GM12801 (cell line): ENCODE data around the gene SH3BP5L.

Experiments used
- TF ChIP-seq, protein P1 (sequence below): IDR thresholded peaks from one replicate; pipeline ENCODE4 v1.5.1; 2011; ENCODE audit warnings: control low read depth; ENCODE audit not compliant: insufficient read length; ENCODE audit errors: extremely low read depth

Gene SH3BP5L

DNA sequence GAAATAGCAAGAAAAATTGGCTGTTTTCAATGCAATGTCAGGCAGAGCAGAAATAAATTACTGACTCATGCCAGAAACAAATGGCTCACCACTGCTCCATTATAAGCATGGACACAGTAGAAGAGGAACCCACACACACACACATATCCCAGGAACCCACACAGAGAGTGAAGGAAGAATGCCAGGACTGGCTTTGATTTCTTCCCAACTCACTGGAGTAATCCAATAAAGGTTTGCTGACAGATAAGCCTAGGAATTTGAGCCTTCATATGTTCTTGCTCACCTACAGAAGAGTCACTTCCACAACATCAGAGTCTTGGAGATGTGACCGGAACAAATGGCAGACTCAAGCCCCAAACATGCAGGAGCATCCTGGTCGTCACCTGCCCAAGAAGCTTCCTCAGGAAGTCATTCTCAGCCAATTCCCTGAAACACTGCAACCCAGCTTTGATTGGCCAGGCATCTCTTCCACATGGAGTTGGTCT is 2.2 kb downstream of the SH3BP5L start:
- TF ChIP-seq, protein P1, sequence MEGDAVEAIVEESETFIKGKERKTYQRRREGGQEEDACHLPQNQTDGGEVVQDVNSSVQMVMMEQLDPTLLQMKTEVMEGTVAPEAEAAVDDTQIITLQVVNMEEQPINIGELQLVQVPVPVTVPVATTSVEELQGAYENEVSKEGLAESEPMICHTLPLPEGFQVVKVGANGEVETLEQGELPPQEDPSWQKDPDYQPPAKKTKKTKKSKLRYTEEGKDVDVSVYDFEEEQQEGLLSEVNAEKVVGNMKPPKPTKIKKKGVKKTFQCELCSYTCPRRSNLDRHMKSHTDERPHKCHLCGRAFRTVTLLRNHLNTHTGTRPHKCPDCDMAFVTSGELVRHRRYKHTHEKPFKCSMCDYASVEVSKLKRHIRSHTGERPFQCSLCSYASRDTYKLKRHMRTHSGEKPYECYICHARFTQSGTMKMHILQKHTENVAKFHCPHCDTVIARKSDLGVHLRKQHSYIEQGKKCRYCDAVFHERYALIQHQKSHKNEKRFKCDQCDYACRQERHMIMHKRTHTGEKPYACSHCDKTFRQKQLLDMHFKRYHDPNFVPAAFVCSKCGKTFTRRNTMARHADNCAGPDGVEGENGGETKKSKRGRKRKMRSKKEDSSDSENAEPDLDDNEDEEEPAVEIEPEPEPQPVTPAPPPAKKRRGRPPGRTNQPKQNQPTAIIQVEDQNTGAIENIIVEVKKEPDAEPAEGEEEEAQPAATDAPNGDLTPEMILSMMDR: no peak

DNA sequence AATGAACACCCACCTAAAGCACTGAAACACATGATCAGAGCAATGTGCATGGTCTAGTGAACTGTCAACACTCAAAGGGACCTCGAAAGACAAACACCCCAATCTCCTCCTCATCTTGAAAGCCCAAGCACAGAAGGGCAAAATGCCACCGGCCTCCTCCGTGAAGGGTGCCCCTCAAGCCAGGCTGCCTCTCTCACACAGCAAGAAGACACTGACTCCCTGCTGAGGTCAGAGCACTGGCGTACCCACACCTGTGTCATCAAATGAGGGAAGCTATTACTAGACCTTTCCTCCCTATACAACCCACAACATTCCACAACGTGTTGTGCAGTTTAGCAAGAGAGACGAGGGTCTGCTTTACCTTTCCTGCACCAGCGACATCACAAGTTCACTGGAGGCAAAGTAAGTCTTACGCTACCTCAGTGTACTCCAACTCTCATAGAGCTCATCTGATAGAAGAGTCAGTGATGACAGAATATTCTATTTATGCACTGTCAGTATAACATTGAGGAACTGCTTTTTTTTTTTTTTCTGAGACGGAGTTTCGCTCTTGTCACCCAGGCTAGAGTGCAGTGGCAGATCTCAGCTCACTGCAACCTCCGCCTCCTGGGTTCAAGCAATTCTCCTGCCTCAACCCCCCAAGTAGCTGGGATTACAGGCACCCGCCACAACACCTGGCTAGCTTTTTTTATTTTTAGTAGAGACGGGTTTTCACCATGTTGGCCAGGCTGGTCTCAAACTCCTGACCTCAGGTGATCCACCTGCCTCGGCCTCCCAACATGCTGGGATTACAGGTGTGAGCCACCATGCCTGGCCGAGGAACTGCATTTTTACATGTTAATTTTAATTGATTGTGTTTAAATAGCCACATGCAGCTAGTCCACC is 3.3 kb downstream of the SH3BP5L start:
- TF ChIP-seq, protein P1: no peak

DNA sequence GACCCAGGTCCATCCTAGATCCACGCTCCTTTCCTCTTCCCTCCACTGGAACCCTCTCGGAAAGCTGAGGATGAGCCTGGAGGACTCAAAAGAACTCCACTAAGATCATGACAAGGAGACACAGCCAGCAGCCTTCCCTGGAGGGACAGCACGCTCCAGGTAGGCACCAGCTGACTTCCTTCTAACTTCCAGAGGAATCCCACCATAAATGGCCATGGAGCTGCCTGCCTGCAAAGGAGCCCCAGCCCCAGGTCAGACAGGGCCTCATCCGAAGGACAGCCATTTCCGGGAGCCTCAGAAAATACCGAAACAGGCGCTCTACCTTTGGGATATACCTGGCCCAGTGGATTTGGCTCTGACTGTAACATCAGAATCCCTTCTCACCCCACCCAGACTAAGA is 4.1 kb downstream of the SH3BP5L start:
- TF ChIP-seq, protein P1: no peak

DNA sequence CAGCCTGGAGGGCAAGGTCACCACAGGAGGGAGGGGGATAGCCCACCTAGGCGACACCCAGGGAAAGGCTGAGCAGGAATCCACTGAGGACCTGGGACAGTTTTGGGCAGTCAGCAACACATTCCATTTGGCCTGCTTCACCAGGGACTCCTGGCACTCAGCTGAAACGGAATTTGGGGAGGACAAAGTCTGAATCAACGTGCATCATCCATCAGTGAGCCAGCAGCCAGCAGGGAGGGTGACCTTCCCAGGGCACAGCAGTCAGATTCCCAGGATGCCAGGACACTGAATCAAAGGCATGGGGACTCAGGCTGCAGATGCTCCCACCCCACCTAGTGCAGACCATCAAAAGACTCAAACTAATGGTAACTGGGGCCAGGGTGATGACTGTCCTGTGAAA is 4.6 kb downstream of the SH3BP5L start:
- TF ChIP-seq, protein P1: no peak

DNA sequence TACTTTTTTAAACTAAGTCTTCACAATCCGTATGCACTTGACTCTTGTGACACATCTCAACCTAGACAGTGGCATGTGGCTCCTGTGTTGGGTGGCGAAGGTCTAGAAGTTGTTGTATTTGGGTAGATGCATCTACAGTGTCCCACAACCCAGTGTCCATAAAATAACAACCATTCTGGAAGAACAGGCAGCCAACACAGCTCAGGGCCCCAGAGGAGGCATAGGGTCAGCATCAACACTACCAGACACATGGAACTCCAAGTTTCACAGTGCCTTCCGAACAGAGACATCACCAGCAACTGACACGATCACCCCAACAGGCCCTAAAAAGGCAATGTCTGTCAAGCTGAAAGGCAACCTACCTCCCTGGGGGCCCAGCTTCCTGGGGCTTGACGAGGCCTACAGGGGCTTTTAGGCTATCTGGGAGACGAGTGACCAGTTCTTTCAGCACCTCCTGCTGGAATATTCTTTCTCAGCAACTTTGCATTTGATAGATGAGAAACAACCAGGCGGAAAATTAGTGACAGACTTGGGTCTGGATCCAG is 5.6 kb downstream of the SH3BP5L start:
- TF ChIP-seq, protein P1: no peak

DNA sequence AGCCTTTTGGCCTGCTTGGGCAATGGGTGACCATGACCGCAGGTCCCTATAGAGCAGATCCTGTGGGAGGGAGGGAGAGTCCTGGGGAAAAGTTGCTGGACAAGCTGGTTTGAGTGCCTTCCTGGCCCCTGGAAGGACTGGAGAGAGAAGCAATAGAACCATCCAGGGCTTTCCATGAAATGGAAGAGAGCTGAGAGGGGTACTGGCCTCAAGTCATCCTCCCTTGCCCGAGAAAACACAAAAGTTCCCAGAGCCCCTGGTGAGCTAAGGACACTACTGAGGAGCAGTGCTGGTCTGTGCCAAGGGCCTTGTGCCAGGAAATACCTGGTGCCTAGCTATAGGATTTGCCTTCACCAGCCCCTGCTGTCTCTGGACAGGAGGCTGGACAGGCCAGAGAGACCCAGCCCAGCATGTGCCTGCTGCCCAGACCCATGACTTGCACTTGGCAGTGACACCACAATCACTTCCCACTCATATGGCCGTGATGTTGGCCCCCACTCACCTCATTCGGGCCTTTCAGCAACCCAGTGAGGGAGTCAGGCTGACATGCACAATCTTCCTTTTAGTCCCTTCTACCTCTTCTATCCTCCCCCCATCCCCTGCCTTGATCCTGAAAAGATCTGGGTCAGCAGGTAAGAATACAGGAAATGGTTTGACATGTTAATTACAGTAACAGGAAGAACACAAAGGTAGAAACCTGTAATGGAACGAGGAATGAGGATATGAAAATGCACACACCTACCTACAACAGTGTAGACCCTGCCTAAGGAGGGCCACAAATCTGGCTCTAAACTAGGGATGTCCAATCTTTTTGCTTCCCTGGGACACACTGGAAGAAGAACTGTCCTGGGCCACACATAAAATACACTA is 7.0 kb downstream of the SH3BP5L start:
- TF ChIP-seq, protein P1: no peak

DNA sequence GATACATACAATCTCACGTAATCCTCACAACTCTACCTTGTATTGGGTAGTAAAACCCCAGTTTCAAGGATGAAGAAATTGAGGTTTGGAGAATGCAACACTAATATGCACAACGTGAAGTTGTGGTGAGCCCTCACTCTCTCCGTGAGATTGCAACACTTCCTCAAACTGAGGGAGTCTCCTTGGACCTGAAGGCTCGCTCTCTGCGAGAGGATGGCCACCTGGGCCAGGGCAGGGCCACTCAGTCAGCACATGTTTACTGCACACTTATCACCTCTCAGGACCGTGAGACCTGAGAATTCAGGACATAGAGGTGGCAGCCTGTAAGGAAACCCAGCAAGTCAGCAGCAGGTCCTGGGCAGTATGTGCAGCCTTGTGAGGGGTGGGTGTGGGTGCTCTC is 8.7 kb downstream of the SH3BP5L start:
- TF ChIP-seq, protein P1: no peak
